Fibroblast of mammary gland (primary cell): ENCODE measurements around the gene CCNJ.
"Not testable (repeated sequence)": the region's sequence is repeated elsewhere in the genome, so short reads cannot be mapped to it uniquely, and the experiment has no call there.

ENCODE experiments used
- DNase-seq: peaks from one replicate; pipeline ENCODE4 v3.0.0-alpha.2; 2010; ENCODE audit warnings: low read depth
- H3K4me3 ChIP-seq: 2 replicates; pipeline ENCODE4 v1.5.1; 2011; ENCODE audit warnings: low read depth, mild to moderate bottlenecking, low read length, moderate library complexity; ENCODE audit not compliant: control insufficient read depth
- TF ChIP-seq, protein P1 (sequence below): conservative IDR thresholded peaks from 2 replicates; pipeline ENCODE4 v1.5.1; 2011; ENCODE audit warnings: low read depth, low read length, inconsistent platforms; ENCODE audit not compliant: control insufficient read depth, insufficient read depth

Gene CCNJ, protein sequence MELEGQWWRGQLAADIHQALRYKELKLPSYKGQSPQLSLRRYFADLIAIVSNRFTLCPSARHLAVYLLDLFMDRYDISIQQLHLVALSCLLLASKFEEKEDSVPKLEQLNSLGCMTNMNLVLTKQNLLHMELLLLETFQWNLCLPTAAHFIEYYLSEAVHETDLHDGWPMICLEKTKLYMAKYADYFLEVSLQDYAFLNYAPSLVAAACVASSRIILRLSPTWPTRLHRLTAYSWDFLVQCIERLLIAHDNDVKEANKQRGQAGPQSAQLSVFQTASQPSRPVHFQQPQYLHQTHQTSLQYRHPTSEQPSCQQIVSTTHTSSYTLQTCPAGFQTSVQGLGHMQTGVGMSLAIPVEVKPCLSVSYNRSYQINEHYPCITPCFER

DNA sequence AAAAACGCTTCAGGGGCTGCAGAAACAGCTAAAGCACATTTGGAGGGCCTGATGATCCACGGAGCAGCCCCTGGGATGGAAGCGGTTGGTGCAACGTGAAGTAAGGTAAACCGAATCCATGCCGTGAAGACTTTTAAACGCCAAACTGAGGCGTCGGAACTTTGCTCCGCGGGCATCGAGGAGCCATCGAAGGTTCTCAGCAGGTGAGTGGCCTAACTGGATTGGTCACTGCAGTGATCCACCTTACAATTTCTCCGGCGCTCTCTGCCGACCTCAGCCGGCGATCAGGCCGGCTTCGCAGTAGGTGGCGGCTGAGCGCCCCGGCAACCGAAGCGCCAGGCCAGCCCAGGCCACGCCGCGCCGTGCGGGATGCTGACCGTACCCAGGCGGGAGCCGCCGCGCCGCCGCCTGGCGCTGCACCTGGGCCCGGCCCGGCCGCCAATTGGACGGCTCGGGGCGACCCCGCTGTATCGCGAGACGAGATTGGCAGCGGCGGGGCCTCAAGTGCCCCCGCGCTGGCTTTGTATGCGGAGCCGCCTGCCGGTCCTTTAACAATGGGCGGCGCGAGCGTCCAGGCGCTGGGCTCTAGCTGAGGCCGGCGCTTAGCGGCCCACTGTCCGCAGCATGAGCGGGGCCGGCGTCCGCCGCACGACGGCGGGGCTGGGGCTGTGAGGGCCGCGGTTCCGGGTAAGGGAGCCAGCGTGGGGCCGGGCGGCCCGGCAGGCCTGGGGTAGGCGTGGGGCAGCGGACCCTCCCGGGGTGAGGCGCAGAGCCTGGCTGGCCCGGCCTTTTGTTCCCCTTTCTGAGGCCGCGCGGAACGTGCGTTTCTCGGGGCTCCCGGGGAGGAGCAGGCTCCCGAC is at the start of gene CCNJ:
Gene CCNJ (plus strand): TSS at position 551 of the 860 bp plus-strand sequence. CDS start 811 bp downstream, outside the sequence.
- TF ChIP-seq, protein P1, sequence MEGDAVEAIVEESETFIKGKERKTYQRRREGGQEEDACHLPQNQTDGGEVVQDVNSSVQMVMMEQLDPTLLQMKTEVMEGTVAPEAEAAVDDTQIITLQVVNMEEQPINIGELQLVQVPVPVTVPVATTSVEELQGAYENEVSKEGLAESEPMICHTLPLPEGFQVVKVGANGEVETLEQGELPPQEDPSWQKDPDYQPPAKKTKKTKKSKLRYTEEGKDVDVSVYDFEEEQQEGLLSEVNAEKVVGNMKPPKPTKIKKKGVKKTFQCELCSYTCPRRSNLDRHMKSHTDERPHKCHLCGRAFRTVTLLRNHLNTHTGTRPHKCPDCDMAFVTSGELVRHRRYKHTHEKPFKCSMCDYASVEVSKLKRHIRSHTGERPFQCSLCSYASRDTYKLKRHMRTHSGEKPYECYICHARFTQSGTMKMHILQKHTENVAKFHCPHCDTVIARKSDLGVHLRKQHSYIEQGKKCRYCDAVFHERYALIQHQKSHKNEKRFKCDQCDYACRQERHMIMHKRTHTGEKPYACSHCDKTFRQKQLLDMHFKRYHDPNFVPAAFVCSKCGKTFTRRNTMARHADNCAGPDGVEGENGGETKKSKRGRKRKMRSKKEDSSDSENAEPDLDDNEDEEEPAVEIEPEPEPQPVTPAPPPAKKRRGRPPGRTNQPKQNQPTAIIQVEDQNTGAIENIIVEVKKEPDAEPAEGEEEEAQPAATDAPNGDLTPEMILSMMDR: no peak
- DNase-seq: peak; percentile 81
- H3K4me3 ChIP-seq: peak within 1 kb of the TSS; percentile 82

DNA sequence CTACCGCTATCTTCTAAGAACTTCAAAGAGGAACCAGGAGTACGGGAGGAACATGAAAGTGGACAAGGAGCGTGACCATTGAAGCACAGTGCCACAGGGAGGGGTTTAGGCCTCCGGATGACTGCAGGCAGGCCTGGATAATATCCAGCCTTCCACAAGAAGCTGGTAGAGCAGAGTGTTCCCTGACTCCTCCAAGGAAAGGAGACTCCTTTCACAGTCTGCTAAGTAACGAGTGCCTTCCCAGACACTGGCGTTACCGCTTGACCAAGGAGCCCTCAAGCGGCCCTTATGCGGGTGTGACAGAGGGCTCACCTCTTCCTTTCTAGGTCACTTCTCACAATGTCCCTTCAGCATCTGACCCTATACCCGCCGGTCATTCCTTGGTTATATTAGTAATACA is 49.0 kb upstream of the CCNJ start:
- not testable (repeated sequence) for H3K4me3 ChIP-seq, DNase-seq

DNA sequence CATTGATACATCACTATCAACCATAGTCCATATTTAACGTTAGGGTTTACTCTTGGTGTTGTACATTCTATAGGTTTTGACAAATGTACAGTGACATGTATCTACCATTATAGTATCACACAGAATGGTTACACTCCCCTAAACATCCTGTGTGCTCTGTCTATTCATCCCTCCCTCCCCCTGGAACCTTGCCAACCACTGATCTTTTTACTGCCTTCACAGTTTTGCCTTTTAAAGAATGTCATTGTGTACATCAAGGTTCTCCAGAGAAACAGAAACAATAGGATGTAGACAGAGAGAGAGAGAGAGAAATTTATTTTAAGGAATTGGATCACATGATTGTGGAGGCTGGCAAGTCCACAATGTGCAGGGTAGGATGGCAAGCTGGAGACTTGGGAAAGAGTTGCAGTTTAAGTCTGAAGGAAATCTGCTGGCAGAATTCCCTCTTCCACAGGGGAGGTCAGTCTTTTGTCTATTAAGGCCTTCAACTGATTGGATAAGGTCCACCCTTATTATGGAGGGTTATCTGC is 45.1 kb upstream of the CCNJ start:
- TF ChIP-seq, protein P1: no peak
- H3K4me3 ChIP-seq: no peak overlapping the region
- no peak for DNase-seq

DNA sequence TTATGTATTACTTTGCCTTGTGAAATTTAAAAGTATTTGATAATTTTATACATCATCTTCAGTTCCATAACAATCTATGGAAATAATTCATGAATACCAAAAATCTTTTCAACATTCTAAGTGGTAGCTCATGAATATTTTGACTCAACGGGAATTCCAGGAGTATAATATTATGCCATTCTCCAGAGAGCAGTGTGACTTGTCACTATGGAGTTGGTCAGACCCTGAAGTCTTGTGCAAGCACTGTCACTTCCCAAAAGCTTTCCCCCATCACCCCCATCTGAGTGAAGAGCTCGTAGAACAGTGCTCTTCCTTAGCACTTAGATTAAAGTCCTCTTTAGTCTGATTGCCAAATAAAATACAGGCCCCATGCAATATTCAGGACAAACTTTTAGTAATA is 29.4 kb upstream of the CCNJ start:
- no peak for DNase-seq
- TF ChIP-seq, protein P1: no peak

DNA sequence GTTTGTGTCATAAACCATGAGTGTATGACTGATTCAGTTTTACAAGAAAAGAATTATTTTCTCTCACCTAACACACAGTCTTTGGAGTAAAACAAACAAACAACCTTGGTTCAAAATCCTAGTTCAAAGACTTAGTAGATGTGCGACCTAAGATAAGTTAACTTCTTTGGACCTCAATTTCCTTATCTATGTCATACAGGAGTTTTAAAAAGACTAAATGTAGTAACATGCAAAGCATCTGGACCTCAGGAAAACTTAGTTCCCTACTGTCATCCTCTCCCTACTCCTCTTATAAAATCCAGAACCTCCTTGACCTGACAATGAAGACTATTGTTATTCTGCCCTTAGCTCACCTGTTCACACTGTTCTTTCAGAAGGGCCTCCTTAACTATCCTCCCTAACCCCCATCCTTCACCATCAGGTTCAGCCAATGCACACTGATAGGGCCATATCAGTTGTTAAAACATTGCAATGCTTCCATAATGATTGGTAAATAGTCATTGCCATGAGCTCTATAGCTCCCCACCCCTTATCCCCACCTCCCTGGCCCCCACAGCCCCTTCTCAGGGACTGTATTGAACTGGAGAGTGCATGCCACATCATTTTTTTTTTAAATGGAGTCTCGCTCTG is 28.8 kb upstream of the CCNJ start:
- TF ChIP-seq, protein P1: no peak
- no peak overlapping the region for H3K4me3 ChIP-seq
- no peak for DNase-seq

More for the DNA sequence above, 29.4 kb upstream of the CCNJ start:
- H3K4me3 ChIP-seq: no peak overlapping the region

DNA sequence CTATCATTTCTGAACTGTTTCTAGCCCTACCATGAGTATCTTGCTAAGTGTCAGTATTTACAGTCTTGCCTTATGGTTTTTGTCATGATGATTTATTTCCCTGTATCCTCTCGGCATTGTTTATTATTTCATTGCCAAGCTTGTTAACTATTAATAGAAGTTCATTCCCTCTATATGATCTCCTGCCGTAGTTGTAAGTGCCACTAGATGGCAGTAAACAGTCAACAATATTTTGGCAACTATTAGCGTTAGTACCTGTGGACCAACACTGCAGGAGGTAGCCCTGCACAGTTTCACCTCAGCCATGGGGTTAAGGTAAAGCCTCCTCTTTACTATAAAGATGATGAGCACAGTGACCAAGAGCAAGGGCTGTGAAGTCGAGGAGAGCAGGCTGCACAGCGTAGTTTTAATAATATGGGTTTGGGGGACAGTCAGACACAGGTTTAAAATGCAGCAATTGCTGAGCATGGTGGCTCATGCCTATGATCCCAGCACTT is 26.1 kb upstream of the CCNJ start:
- DNase-seq: peak; percentile 66
- TF ChIP-seq, protein P1: peak; percentile 85
- H3K4me3 ChIP-seq: no peak overlapping the region
